HEK293 (cell line): ENCODE results near the gene HES7.

Source experiments
- GLIS1 ChIP-seq: fragments of 450-650 bp; formaldehyde crosslinking; IDR thresholded peaks from 2 replicates; pipeline ENCODE4 v1.5.1; 2016; ENCODE audit warnings: missing biosample characterization, missing genetic modification characterization
- GLIS2 ChIP-seq: fragments of 450-650 bp; formaldehyde crosslinking; IDR thresholded peaks from 2 replicates; pipeline ENCODE4 v1.5.1; 2016; ENCODE audit warnings: missing biosample characterization, missing genetic modification characterization
- KLF10 ChIP-seq: fragments of 450-650 bp; IDR thresholded peaks from 2 replicates; pipeline ENCODE4 v1.5.1; 2018; ENCODE audit warnings: missing biosample characterization, mild to moderate bottlenecking, missing genetic modification characterization
- PRDM10 ChIP-seq: fragments of 450-650 bp; formaldehyde crosslinking; IDR thresholded peaks from 2 replicates; pipeline ENCODE4 v1.5.1; 2016; ENCODE audit warnings: missing biosample characterization, missing genetic modification characterization
- YY1 ChIP-seq: fragments of 450-650 bp; formaldehyde crosslinking; IDR thresholded peaks from 2 replicates; pipeline ENCODE4 v1.5.1; 2018; ENCODE audit warnings: missing biosample characterization, missing genetic modification characterization
- ZFP69B ChIP-seq: fragments of 450-650 bp; formaldehyde crosslinking; IDR thresholded peaks from 2 replicates; pipeline ENCODE4 v1.5.1; 2016; ENCODE audit warnings: missing biosample characterization, missing genetic modification characterization
- ZNF133 ChIP-seq: fragments of 450-650 bp; formaldehyde crosslinking; IDR thresholded peaks from 2 replicates; pipeline ENCODE4 v1.5.1; 2016; ENCODE audit warnings: missing biosample characterization, missing genetic modification characterization
- ZNF16 ChIP-seq: fragments of 450-650 bp; formaldehyde crosslinking; IDR thresholded peaks from 2 replicates; pipeline ENCODE4 v1.5.1; 2016; ENCODE audit warnings: low read depth, missing biosample characterization, missing genetic modification characterization
- ZNF175 ChIP-seq: fragments of 450-650 bp; formaldehyde crosslinking; IDR thresholded peaks from 2 replicates; pipeline ENCODE4 v1.5.1; 2016; ENCODE audit warnings: missing biosample characterization, missing genetic modification characterization
- ZNF2 ChIP-seq: fragments of 450-650 bp; formaldehyde crosslinking; IDR thresholded peaks from 2 replicates; pipeline ENCODE4 v1.5.1; 2016; ENCODE audit warnings: missing biosample characterization, missing genetic modification characterization
- ZNF248 ChIP-seq: fragments of 450-650 bp; formaldehyde crosslinking; IDR thresholded peaks from 2 replicates; pipeline ENCODE4 v1.5.1; 2017; ENCODE audit warnings: missing biosample characterization, missing genetic modification characterization
- ZNF311 ChIP-seq: fragments of 450-650 bp; formaldehyde crosslinking; IDR thresholded peaks from 2 replicates; pipeline ENCODE4 v1.5.1; 2017; ENCODE audit warnings: missing biosample characterization, missing genetic modification characterization, borderline replicate concordance
- ZNF391 ChIP-seq: fragments of 450-650 bp; formaldehyde crosslinking; IDR thresholded peaks from 2 replicates; pipeline ENCODE4 v1.5.1; 2016; ENCODE audit warnings: low read depth, missing biosample characterization, missing genetic modification characterization, borderline replicate concordance
- ZNF423 ChIP-seq: fragments of 450-650 bp; formaldehyde crosslinking; IDR thresholded peaks from 2 replicates; pipeline ENCODE4 v1.5.1; 2016; ENCODE audit warnings: missing biosample characterization, missing genetic modification characterization
- ZNF433 ChIP-seq: fragments of 450-650 bp; formaldehyde crosslinking; IDR thresholded peaks from 2 replicates; pipeline ENCODE4 v1.5.1; 2016; ENCODE audit warnings: missing biosample characterization, missing genetic modification characterization, low read depth
- ZNF473 ChIP-seq: fragments of 450-650 bp; formaldehyde crosslinking; IDR thresholded peaks from 2 replicates; pipeline ENCODE4 v1.5.1; 2017; ENCODE audit warnings: missing biosample characterization, missing genetic modification characterization
- ZNF501 ChIP-seq: fragments of 450-650 bp; formaldehyde crosslinking; IDR thresholded peaks from 2 replicates; pipeline ENCODE4 v1.5.1; 2016; ENCODE audit warnings: missing biosample characterization, missing genetic modification characterization
- ZNF596 ChIP-seq: fragments of 450-650 bp; IDR thresholded peaks from 2 replicates; pipeline ENCODE4 v1.5.0; 2018; ENCODE audit warnings: missing biosample characterization, mild to moderate bottlenecking, missing genetic modification characterization, moderate library complexity
- ZNF629 ChIP-seq: fragments of 450-650 bp; formaldehyde crosslinking; IDR thresholded peaks from 2 replicates; pipeline ENCODE4 v1.5.1; 2017; ENCODE audit warnings: missing biosample characterization, missing genetic modification characterization
- ZNF701 ChIP-seq: fragments of 450-650 bp; formaldehyde crosslinking; IDR thresholded peaks from 2 replicates; pipeline ENCODE4 v1.5.1; 2016; ENCODE audit warnings: missing biosample characterization, missing genetic modification characterization
- ZNF792 ChIP-seq: fragments of 450-650 bp; formaldehyde crosslinking; IDR thresholded peaks from 2 replicates; pipeline ENCODE4 v1.5.1; 2016; ENCODE audit warnings: missing biosample characterization, missing genetic modification characterization
- ZNF843 ChIP-seq: fragments of 450-650 bp; formaldehyde crosslinking; IDR thresholded peaks from 2 replicates; pipeline ENCODE4 v1.5.1; 2016; ENCODE audit warnings: missing biosample characterization, missing genetic modification characterization
- ZXDB ChIP-seq: fragments of 450-650 bp; formaldehyde crosslinking; IDR thresholded peaks from 2 replicates; pipeline ENCODE4 v1.5.1; 2016; ENCODE audit warnings: missing biosample characterization, missing genetic modification characterization
- TF ChIP-seq, protein P1 (sequence below): fragments of 450-650 bp; formaldehyde crosslinking; IDR thresholded peaks from 2 replicates; pipeline ENCODE4 v1.5.1; 2016; ENCODE audit warnings: missing biosample characterization, missing genetic modification characterization
- TF ChIP-seq, protein P2 (sequence below): fragments of 450-650 bp; formaldehyde crosslinking; IDR thresholded peaks from 2 replicates; pipeline ENCODE4 v1.5.1; 2016; ENCODE audit warnings: missing biosample characterization, missing genetic modification characterization
- TF ChIP-seq, protein P3 (sequence below): fragments of 450-650 bp; formaldehyde crosslinking; IDR thresholded peaks from 2 replicates; pipeline ENCODE4 v1.5.0; 2017; ENCODE audit warnings: missing biosample characterization, missing genetic modification characterization, borderline replicate concordance
- TF ChIP-seq, protein P4 (sequence below): fragments of 450-650 bp; formaldehyde crosslinking; IDR thresholded peaks from 2 replicates; pipeline ENCODE4 v1.5.1; 2016; ENCODE audit warnings: missing biosample characterization, missing genetic modification characterization

HES7 gene

GRCh38 chr17:8079291-8080207 is 44.4 kb downstream of the HES7 start (continued):
- TF ChIP-seq, protein P1, sequence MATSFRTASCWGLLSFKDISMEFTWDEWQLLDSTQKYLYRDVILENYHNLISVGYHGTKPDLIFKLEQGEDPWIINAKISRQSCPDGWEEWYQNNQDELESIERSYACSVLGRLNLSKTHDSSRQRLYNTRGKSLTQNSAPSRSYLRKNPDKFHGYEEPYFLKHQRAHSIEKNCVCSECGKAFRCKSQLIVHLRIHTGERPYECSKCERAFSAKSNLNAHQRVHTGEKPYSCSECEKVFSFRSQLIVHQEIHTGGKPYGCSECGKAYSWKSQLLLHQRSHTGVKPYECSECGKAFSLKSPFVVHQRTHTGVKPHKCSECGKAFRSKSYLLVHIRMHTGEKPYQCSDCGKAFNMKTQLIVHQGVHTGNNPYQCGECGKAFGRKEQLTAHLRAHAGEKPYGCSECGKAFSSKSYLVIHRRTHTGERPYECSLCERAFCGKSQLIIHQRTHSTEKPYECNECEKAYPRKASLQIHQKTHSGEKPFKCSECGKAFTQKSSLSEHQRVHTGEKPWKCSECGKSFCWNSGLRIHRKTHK, result no peak
- TF ChIP-seq PRDM10 (tag by site-specific recombination), result peak; percentile 80
- TF ChIP-seq ZNF391 (tag by site-specific recombination), result 0 out of 2 replicates have a peak, but pooled peaks have one; percentile 59
- no peak for TF ChIP-seq ZNF473 (tag by site-specific recombination)
- no peak for TF ChIP-seq ZNF16 (tag by site-specific recombination)
- TF ChIP-seq ZNF501, result peak; percentile 71
- TF ChIP-seq, protein P2, sequence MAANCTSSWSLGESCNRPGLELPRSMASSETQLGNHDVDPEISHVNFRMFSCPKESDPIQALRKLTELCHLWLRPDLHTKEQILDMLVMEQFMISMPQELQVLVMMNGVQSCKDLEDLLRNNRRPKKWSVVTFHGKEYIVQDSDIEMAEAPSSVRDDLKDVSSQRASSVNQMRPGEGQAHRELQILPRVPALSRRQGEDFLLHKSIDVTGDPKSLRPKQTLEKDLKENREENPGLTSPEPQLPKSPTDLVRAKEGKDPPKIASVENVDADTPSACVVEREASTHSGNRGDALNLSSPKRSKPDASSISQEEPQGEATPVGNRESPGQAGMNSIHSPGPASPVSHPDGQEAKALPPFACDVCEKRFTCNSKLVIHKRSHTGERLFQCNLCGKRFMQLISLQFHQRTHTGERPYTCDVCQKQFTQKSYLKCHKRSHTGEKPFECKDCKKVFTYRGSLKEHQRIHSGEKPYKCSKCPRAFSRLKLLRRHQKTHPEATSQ, result no peak; the same call in 1 of the 2 replicates
- TF ChIP-seq ZNF629 (tag by site-specific recombination), result peak; percentile 55
- TF ChIP-seq GLIS2 (tag by site-specific recombination), result peak; percentile 90
- TF ChIP-seq ZNF175 (tag by site-specific recombination), result no peak
- TF ChIP-seq ZNF311 (tag by site-specific recombination), result no peak
- no peak for TF ChIP-seq ZNF423 (tag by site-specific recombination)
- peak; percentile 57; the same call in 1 of the 2 replicates for TF ChIP-seq ZXDB (tag by site-specific recombination)
- TF ChIP-seq ZNF133 (tag by site-specific recombination), result no peak
- no peak; the same call in 1 of the 2 replicates for TF ChIP-seq ZNF792 (tag by site-specific recombination)
- peak; percentile 62 for TF ChIP-seq ZNF2 (tag by site-specific recombination)
- peak; percentile 45 for TF ChIP-seq GLIS1 (tag by site-specific recombination)
- TF ChIP-seq ZNF248 (tag by site-specific recombination), result no peak
- TF ChIP-seq KLF10 (tag by site-specific recombination), result no peak
- no peak for TF ChIP-seq ZNF596 (tag by site-specific recombination)
- no peak; the same call in none of the 2 replicates for TF ChIP-seq YY1 (tag by site-specific recombination)
- TF ChIP-seq, protein P3, sequence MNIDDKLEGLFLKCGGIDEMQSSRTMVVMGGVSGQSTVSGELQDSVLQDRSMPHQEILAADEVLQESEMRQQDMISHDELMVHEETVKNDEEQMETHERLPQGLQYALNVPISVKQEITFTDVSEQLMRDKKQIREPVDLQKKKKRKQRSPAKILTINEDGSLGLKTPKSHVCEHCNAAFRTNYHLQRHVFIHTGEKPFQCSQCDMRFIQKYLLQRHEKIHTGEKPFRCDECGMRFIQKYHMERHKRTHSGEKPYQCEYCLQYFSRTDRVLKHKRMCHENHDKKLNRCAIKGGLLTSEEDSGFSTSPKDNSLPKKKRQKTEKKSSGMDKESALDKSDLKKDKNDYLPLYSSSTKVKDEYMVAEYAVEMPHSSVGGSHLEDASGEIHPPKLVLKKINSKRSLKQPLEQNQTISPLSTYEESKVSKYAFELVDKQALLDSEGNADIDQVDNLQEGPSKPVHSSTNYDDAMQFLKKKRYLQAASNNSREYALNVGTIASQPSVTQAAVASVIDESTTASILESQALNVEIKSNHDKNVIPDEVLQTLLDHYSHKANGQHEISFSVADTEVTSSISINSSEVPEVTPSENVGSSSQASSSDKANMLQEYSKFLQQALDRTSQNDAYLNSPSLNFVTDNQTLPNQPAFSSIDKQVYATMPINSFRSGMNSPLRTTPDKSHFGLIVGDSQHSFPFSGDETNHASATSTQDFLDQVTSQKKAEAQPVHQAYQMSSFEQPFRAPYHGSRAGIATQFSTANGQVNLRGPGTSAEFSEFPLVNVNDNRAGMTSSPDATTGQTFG (tag by site-specific recombination), result no peak
- no peak for TF ChIP-seq ZNF433 (tag by site-specific recombination)
- TF ChIP-seq ZNF843 (tag by site-specific recombination), result peak; percentile 31; the same call in 1 of the 2 replicates
- TF ChIP-seq ZNF701 (tag by site-specific recombination), result no peak
- TF ChIP-seq, protein P4, sequence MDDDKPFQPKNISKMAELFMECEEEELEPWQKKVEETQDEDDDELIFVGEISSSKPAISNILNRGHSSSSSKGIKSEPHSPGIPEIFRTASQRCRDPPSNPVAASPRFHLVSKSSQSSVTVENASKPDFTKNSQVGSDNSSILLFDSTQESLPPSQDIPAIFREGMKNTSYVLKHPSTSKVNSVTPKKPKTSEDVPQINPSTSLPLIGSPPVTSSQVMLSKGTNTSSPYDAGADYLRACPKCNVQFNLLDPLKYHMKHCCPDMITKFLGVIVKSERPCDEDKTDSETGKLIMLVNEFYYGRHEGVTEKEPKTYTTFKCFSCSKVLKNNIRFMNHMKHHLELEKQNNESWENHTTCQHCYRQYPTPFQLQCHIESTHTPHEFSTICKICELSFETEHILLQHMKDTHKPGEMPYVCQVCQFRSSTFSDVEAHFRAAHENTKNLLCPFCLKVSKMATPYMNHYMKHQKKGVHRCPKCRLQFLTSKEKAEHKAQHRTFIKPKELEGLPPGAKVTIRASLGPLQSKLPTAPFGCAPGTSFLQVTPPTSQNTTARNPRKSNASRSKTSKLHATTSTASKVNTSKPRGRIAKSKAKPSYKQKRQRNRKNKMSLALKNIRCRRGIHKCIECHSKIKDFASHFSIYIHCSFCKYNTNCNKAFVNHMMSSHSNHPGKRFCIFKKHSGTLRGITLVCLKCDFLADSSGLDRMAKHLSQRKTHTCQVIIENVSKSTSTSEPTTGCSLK (tag by site-specific recombination), result no peak
- TF ChIP-seq ZFP69B (tag by site-specific recombination), result peak; percentile 27; the same call in 1 of the 2 replicates
